Measurements from ENCODE around the gene HYAL4.
"Not testable (repeated sequence)": the region's sequence is repeated elsewhere in the genome, so short reads cannot be mapped to it uniquely, and the experiment has no call there.

- TF ChIP-seq, protein P1, sequence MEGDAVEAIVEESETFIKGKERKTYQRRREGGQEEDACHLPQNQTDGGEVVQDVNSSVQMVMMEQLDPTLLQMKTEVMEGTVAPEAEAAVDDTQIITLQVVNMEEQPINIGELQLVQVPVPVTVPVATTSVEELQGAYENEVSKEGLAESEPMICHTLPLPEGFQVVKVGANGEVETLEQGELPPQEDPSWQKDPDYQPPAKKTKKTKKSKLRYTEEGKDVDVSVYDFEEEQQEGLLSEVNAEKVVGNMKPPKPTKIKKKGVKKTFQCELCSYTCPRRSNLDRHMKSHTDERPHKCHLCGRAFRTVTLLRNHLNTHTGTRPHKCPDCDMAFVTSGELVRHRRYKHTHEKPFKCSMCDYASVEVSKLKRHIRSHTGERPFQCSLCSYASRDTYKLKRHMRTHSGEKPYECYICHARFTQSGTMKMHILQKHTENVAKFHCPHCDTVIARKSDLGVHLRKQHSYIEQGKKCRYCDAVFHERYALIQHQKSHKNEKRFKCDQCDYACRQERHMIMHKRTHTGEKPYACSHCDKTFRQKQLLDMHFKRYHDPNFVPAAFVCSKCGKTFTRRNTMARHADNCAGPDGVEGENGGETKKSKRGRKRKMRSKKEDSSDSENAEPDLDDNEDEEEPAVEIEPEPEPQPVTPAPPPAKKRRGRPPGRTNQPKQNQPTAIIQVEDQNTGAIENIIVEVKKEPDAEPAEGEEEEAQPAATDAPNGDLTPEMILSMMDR (IDR thresholded peaks at IDR 0.05; ENCODE audit: poor library complexity, severe bottlenecking) = not testable (repeated sequence)
- TF ChIP-seq POLR2AphosphoS5 (IDR thresholded peaks at IDR 0.05); TAF1 (IDR thresholded peaks at IDR 0.05; ENCODE audit: low read depth); EZH2 (IDR thresholded peaks at IDR 0.05; ENCODE audit: borderline replicate concordance, insufficient read depth, low read length, poor library complexity, severe bottlenecking): not testable (repeated sequence)
- TF ChIP-seq, protein P2, sequence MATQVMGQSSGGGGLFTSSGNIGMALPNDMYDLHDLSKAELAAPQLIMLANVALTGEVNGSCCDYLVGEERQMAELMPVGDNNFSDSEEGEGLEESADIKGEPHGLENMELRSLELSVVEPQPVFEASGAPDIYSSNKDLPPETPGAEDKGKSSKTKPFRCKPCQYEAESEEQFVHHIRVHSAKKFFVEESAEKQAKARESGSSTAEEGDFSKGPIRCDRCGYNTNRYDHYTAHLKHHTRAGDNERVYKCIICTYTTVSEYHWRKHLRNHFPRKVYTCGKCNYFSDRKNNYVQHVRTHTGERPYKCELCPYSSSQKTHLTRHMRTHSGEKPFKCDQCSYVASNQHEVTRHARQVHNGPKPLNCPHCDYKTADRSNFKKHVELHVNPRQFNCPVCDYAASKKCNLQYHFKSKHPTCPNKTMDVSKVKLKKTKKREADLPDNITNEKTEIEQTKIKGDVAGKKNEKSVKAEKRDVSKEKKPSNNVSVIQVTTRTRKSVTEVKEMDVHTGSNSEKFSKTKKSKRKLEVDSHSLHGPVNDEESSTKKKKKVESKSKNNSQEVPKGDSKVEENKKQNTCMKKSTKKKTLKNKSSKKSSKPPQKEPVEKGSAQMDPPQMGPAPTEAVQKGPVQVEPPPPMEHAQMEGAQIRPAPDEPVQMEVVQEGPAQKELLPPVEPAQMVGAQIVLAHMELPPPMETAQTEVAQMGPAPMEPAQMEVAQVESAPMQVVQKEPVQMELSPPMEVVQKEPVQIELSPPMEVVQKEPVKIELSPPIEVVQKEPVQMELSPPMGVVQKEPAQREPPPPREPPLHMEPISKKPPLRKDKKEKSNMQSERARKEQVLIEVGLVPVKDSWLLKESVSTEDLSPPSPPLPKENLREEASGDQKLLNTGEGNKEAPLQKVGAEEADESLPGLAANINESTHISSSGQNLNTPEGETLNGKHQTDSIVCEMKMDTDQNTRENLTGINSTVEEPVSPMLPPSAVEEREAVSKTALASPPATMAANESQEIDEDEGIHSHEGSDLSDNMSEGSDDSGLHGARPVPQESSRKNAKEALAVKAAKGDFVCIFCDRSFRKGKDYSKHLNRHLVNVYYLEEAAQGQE (IDR thresholded peaks at IDR 0.05; ENCODE audit: borderline replicate concordance) = not testable (repeated sequence)
Observed at GRCh38 chr7:123844142-123844541, 827 bp upstream of the HYAL4 start.
